Activated CD4-positive, alpha-beta T cell treated with anti-CD3 and anti-CD28 coated beads, Interleukin-2, amount 10 ng/mL, durations not matched to agents 7 days and 5 days (primary cell): ENCODE data around the gene ENGASE. TPM values are rescaled to one million over a fixed set of nuclear protein-coding genes. Genes with fewer than 3 reads are reported as not detected.
A peak's percentile ranks its signal among the peaks of the same experiment; 100 is the strongest.

Experiments
- CTCF ChIA-PET: fragments of 350-600 bp; sonication (Branson Sonifier 250); formaldehyde crosslinking; loops from one replicate; lab custom pipeline; 2021; ENCODE audit warnings: antibody characterized with exemption; lab: Charles Lee
- POLR2A ChIA-PET: fragments of 350-600 bp; sonication (Branson Sonifier 250); formaldehyde crosslinking; loops from one replicate; lab custom pipeline; 2021; ENCODE audit warnings: antibody characterized with exemption; lab: Charles Lee
- DNase-seq: peaks from one replicate; pipeline ENCODE4 v3.0.0-alpha.2; 2020
- H3K27ac Mint-ChIP-seq: one replicate; pipeline ENCODE4 v1.8.0; 2021; ENCODE audit warnings: mild to moderate bottlenecking, moderate library complexity, mixed read lengths
- H3K27me3 Mint-ChIP-seq: one replicate; pipeline ENCODE4 v1.8.0; 2021; ENCODE audit warnings: mixed read lengths
- H3K36me3 Mint-ChIP-seq: one replicate; pipeline ENCODE4 v1.8.0; 2021; ENCODE audit warnings: low read depth, mixed read lengths
- H3K4me1 Mint-ChIP-seq: one replicate; pipeline ENCODE4 v1.8.0; 2021; ENCODE audit warnings: mixed read lengths
- H3K4me3 Mint-ChIP-seq: one replicate; pipeline ENCODE4 v1.8.0; 2021; ENCODE audit warnings: mild to moderate bottlenecking, moderate library complexity, mixed read lengths
- H3K9me3 Mint-ChIP-seq: one replicate; pipeline ENCODE4 v1.8.0; 2021; ENCODE audit warnings: mixed read lengths
- total RNA-seq, 2 experiments: library from RNA; stranded (reverse); gene quantifications; one replicate each; pipeline ENCODE4 v1.2.3, GENCODE V29; 2021

Gene ENGASE
- total RNA-seq, 2 experiments from 2014 or later = 30.8 to 36.1 TPM

- Mint-ChIP-seq H3K27me3 (no peaks in the 10 kb centered on the region), H3K4me1 (no peaks in the 10 kb centered on the region), H3K9me3 (no peaks in the 10 kb centered on the region), H3K36me3 (peaks cover 1% of the 10 kb centered on the region), H3K4me3 (no peak overlapping the region), H3K27ac (no peak overlapping the region)
- POLR2A ChIA-PET = no interaction called here
- CTCF ChIA-PET = interaction anchor here (1.4 to 2.5 kb wide), 5 partner anchors 12 to 306 kb away, joined by 3 to 17 read pairs (median 5); partner anchors contain the start of gene ENGASE
- DNase-seq = no peak
These were observed 12.2 kb downstream of the ENGASE start for GRCh38 chr17:79086609-79087427.

GRCh38 chr17:79087428-79088143, 13.0 kb downstream of the ENGASE start:
- CTCF ChIA-PET = interaction anchor here (0.6 to 2.5 kb wide), 7 partner anchors 8 to 305 kb away, joined by 3 to 17 read pairs (median 4); partner anchors contain the start of gene ENGASE
- peak; percentile 75 for DNase-seq
- Mint-ChIP-seq H3K27me3 (peaks cover 2% of the 10 kb centered on the region), H3K4me3 (no peak overlapping the region), H3K27ac (no peak overlapping the region), H3K36me3 (peaks cover under 1% of the 10 kb centered on the region), H3K9me3 (no peaks in the 10 kb centered on the region), H3K4me1 (peaks cover 4% of the 10 kb centered on the region)
- POLR2A ChIA-PET = no interaction called here

GRCh38 chr17:79088247-79088996, 13.8 kb downstream of the ENGASE start:
- CTCF ChIA-PET = interaction anchor here (0.8 to 2.5 kb wide), 7 partner anchors 9 to 304 kb away, joined by 3 to 17 read pairs (median 4); partner anchors contain the start of gene ENGASE
- POLR2A ChIA-PET = no interaction called here
- DNase-seq = no peak
- Mint-ChIP-seq H3K27me3 (peaks cover 2% of the 10 kb centered on the region), H3K4me3 (no peak overlapping the region), H3K4me1 (peaks cover 8% of the 10 kb centered on the region), H3K9me3 (no peaks in the 10 kb centered on the region), H3K27ac (no peak overlapping the region), H3K36me3 (no peaks in the 10 kb centered on the region)

GRCh38 chr17:79088997-79089328, 14.3 kb downstream of the ENGASE start:
- DNase-seq = no peak
- Mint-ChIP-seq H3K4me1 (peaks cover 10% of the 10 kb centered on the region), H3K9me3 (no peaks in the 10 kb centered on the region), H3K36me3 (no peaks in the 10 kb centered on the region), H3K4me3 (no peak overlapping the region), H3K27me3 (peaks cover 4% of the 10 kb centered on the region), H3K27ac (no peak overlapping the region)
- POLR2A ChIA-PET = no interaction called here
- CTCF ChIA-PET = interaction anchor here (0.6 to 1.2 kb wide), 3 partner anchors 9 to 296 kb away, joined by 3 to 5 read pairs (median 4); no protein-coding TSS in a partner anchor

- H3K27me3 Mint-ChIP-seq = peaks cover 6% of the 10 kb centered on the region
- POLR2A ChIA-PET = interaction anchor here (0.6 kb wide), 1 partner anchor 103 kb away, joined by 3 read pairs; no protein-coding TSS in a partner anchor
These were observed 15.3 kb downstream of the ENGASE start for GRCh38 chr17:79089720-79090442.

GRCh38 chr17:79090443-79091225, 16.0 kb downstream of the ENGASE start:
- CTCF ChIA-PET = interaction anchor here (1.1 kb wide), 1 partner anchor 310 kb away, joined by 4 read pairs; no protein-coding TSS in a partner anchor
- no peaks in the 10 kb centered on the region for H3K9me3 Mint-ChIP-seq
- H3K36me3 Mint-ChIP-seq = no peaks in the 10 kb centered on the region
- peaks cover 8% of the 10 kb centered on the region for H3K27me3 Mint-ChIP-seq
- H3K4me3 Mint-ChIP-seq = no peak overlapping the region
- DNase-seq = no peak
- no peak overlapping the region for H3K27ac Mint-ChIP-seq
- H3K4me1 Mint-ChIP-seq = peaks cover 10% of the 10 kb centered on the region
- POLR2A ChIA-PET = no interaction called here

More at GRCh38 chr17:79089720-79090442, 15.3 kb downstream of the ENGASE start:
- no peak for DNase-seq
- H3K9me3 Mint-ChIP-seq = no peaks in the 10 kb centered on the region
- no peaks in the 10 kb centered on the region for H3K36me3 Mint-ChIP-seq
- no peak overlapping the region for H3K4me3 Mint-ChIP-seq
- CTCF ChIA-PET = interaction anchor here (0.6 kb wide), 1 partner anchor 36 kb away, joined by 5 read pairs; no protein-coding TSS in a partner anchor
- peaks cover 10% of the 10 kb centered on the region for H3K4me1 Mint-ChIP-seq
- no peak overlapping the region for H3K27ac Mint-ChIP-seq

GRCh38 chr17:79091226-79091670, 16.6 kb downstream of the ENGASE start:
- CTCF ChIA-PET = interaction anchor here (1.1 kb wide), 1 partner anchor 310 kb away, joined by 4 read pairs; no protein-coding TSS in a partner anchor
- Mint-ChIP-seq H3K4me3 (no peak overlapping the region), H3K36me3 (no peaks in the 10 kb centered on the region), H3K27ac (no peak overlapping the region), H3K4me1 (peaks cover 10% of the 10 kb centered on the region), H3K9me3 (no peaks in the 10 kb centered on the region), H3K27me3 (peaks cover 8% of the 10 kb centered on the region)
- DNase-seq = no peak
- POLR2A ChIA-PET = no interaction called here

GRCh38 chr17:79092567-79092966, 17.9 kb downstream of the ENGASE start:
- DNase-seq = no peak
- Mint-ChIP-seq H3K4me1 (peaks cover 10% of the 10 kb centered on the region), H3K27me3 (peaks cover 14% of the 10 kb centered on the region), H3K36me3 (no peaks in the 10 kb centered on the region), H3K9me3 (no peaks in the 10 kb centered on the region), H3K4me3 (no peak overlapping the region), H3K27ac (no peak overlapping the region)
- ChIA-PET CTCF (no interaction called here), POLR2A (no interaction called here)

- H3K36me3 Mint-ChIP-seq = no peaks in the 10 kb centered on the region
- H3K4me1 Mint-ChIP-seq = peaks cover 13% of the 10 kb centered on the region
- no peaks in the 10 kb centered on the region for H3K9me3 Mint-ChIP-seq
- no peak overlapping the region for H3K27ac Mint-ChIP-seq
- DNase-seq = no peak
- no peak overlapping the region for H3K4me3 Mint-ChIP-seq
- ChIA-PET CTCF (interaction anchor here (0.6 kb wide), 1 partner anchor 31 kb away, joined by 4 read pairs; no protein-coding TSS in a partner anchor), POLR2A (no interaction called here)
- peaks cover 21% of the 10 kb centered on the region for H3K27me3 Mint-ChIP-seq
These were observed 18.6 kb downstream of the ENGASE start for GRCh38 chr17:79093270-79093669.

- POLR2A ChIA-PET = interaction anchor here (0.6 kb wide), 1 partner anchor 130 kb away, joined by 3 read pairs; no protein-coding TSS in a partner anchor
- no peaks in the 10 kb centered on the region for H3K36me3 Mint-ChIP-seq
- no peak overlapping the region for H3K4me3 Mint-ChIP-seq
These were observed 19.6 kb downstream of the ENGASE start for GRCh38 chr17:79094261-79094660.

More at GRCh38 chr17:79094261-79094660, 19.6 kb downstream of the ENGASE start:
- no peak for DNase-seq
- H3K9me3 Mint-ChIP-seq = no peaks in the 10 kb centered on the region
- no peak overlapping the region for H3K27ac Mint-ChIP-seq
- H3K27me3 Mint-ChIP-seq = peaks cover 21% of the 10 kb centered on the region
- H3K4me1 Mint-ChIP-seq = peaks cover 13% of the 10 kb centered on the region
- CTCF ChIA-PET = interaction anchor here (1.0 kb wide), 1 partner anchor 9 kb away, joined by 3 read pairs; no protein-coding TSS in a partner anchor
